GM12891 (cell line): ENCODE data around the gene ASPRV1.

Experiments used
- POLR2A ChIP-seq: IDR thresholded peaks from 2 replicates; pipeline ENCODE4 v1.6.1; 2011; ENCODE audit warnings: low read depth, low read length, control low read depth
- POLR2AphosphoS5 ChIP-seq: IDR thresholded peaks from 2 replicates; pipeline ENCODE4 v1.6.1; 2011; ENCODE audit warnings: low read depth, low read length, control low read depth

GRCh38 chr2:69958480-69958879 lies 3.0 kb downstream of the ASPRV1 start:
- TF ChIP-seq POLR2A (no peak), POLR2AphosphoS5 (no peak)
